ENCODE data around the gene SLC25A21.
A peak's percentile ranks its signal among the peaks of the same experiment; 100 is the strongest.

The SLC25A21 gene

DNA sequence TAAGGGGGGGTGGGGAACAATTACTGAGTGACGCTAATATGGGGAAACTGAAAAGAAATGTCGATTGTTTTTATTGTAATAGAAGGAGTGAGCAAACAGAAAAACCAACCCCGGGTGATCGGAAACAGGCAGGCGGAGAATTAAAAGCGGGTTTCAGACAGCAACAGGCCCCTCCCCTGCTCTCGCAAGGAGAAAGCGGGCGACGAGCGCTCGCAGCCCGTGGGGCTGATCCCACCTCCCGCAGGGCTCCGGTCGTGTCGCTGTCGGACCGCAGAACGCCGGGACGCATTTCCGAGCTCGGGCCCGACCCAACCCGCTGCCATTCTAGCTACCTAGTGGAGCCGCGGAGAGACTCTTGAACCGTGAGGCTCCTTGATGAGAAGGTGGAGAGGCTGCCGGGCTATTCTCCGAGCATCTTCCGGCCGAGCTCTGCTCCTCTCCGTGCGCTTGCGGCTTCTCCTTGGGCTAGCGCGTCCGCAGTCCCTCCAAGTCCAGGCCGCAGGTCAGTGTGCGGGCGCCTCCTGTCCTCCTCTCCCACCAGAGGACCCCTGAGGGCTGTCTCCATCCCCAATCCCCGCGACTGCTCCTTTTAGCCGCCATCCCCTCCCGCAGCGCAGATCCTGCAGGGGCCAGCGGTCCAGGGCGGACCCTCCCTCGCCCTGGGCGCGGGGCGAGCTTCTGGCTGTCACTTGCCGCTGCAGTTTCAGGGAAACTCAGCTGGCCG is 514.8 kb downstream of the SLC25A21 start:
- DNase-seq, result no peak

DNA sequence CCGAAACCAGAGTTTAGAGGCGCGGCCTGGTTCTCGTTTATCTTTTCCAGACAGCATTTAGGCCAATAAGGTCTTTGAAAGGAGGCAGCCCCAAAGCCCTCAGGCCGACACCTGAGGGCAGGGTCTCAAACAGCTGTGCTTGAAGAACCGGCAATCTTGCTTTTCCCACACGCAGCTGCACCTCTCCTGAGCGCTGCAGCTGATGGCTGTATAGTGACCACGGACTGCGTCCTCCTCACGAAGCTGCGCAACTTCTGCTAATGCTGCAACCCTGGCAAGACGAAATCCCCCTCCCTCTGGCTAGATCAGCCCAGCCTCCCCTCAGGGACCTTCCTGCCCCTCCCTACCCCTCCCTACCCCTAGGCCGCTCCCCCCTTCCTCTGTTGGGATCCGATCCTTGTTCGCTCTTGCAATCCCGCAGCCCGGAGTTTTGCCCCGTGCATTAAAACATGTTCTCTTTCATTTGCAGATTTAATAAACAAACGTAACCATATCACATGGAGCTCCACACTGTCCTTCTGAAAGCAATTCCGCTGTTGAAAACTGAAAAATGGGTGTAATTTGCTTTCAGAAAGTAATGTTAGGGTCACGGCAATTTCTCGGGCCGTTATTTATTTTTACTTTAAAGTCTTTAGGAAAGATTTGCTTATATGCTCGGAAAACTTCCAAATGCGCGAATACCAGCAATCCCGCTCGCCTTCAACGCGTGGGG is 515.6 kb downstream of the SLC25A21 start:
- no peak for DNase-seq

GRCh38 chr14:36655963-36656686 is 516.3 kb downstream of the SLC25A21 start:
- DNase-seq, result no peak

GRCh38 chr14:36655571-36655962 is 516.8 kb downstream of the SLC25A21 start:
- DNase-seq, result no peak

DNA sequence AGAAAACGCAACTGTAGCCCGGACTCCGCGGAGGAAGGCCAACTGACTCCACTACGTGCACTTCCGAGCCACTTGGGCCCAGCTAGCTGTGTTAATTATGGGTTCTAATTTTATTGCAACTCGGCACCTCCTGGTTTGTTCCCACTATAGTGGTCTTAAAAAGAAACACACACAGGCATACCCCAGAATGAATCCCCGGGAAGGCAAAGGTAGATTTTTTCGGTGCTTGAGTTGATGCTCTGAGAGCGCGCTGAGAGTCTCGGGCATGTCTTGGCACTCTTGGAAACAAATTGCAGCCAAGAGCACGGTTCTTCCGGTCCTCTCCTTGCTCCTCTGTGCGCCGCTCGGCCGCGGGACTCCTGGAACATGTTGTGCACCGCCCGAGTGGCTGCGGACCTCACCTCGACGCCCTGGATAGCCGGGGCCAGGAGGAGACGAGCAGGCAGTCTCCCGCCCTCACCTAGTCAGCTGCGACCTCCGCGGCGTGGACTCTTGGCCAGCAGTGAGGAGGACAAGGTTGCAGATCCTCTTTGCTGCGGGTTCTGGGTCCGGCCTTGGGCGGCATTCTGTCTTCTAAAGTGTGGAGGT is 517.5 kb downstream of the SLC25A21 start:
- no peak for DNase-seq

- DNase-seq, result no peak
These were observed 518.2 kb downstream of the SLC25A21 start for GRCh38 chr14:36653962-36654793.

- DNase-seq, result no peak
These were observed 519.0 kb downstream of the SLC25A21 start for GRCh38 chr14:36653413-36653812.

DNA sequence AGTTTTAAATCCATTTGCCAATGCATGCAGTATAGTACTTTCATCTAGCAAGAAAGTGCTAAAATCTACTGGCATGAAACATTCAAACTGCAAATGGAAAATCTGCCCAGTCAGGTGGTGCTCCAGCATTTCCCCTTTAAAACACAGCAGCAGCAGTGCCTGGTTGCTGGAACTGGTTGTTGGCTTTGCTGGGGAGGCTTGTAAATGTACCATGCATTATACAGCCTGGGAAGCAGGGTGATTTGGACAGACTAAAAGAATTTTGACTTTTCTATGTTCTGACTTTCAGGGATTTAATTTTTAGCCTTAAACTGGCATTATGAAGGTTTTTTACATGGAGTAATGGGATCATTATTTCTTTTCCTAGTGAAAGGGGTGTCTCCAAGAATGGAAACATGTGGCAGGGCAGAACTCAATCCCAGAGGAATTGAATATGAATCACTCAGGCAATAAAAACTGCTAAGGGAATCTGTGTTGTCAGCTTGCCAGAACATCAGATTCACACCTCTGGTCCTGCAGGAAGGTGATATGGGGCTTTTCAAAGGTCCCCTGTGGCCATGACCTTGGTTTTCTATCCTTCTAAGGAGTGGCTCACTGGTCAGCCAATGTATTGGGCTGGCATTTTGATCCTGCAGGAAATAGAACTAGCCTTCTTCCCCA is 519.7 kb downstream of the SLC25A21 start:
- no peak for DNase-seq

DNA sequence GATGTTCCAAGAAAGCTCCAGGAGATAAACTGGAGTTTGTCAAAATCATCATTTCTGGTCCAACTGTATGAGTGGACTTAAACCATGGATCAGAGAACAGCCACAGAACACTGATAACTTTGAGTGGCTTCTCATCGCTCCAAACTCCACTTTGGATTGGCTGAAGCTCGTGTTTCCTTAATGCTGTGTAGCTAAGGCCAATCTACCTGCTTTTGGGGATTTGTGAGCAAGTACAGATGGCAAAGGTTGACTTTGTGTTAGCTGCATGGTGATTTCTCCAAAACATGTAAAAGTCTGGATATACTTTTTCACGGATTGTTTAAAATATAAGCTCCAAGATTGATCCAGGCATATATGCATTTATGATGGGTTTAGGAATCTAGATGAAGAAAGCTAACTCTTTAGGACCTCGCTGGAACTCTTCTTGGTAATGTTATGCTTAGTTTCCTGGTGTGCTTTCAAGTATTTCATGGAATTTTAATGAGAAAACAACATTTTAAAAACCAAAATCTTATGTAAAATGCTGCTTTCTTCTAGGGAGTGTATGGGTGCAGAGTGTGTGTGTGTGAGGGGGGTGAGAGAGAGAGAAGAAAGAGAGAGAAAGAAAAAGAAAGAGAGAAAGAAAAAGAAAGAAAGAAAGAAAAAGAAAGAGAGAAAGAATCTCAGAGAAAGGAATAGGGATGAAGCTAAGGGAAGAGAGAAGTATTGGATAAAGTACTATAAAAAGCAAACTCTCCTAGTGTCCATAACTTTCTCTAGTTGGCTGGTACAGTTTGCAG is 522.3 kb downstream of the SLC25A21 start:
- DNase-seq, result no peak

DNA sequence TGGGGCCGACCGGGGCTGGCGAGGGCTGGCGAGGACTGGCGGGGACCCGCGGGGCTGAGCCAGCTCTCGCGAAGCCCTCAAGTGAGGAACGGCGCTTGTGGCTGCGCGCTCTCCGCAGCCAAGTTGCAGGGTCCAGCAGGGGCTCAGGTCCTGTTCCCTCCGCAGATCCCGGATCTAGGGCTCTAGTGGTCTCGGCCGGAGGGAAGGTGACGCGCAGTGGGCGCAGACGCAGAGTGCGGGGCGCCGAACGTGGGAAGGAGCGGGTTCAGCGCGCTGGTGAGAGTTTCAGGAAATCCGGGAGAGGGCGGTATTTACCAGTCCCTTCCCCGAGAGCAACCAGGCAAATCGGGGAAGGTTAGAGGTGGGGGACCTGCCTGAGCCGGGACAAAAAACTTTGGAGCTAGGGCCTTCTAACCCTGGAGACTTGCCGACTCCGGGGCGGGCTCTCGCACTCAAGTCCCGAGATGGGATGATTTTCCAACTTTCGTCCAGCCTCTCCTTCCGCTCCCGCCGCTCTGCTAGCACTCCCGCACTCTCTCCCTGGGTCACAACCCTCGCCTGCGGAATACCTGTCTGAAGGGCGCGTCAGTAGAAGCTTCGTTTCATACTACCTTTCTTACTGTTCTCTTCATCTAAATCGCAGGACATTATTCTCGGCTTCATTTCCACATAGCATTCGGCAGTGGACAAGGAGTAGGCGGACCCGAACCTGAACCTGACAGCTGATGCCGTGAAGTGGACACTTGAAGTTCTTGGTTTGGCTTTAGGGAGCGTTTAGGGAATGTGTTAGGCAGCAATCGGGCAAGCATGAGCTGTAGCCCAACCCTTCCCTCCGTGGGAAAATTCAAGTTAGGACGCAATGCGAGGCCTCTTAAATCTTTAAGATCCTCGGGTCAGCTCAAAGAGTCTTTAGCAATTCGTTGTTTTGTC is 524.3 kb downstream of the SLC25A21 start:
- DNase-seq, result peak; percentile 73

GRCh38 chr14:36647417-36647823 is 525.0 kb downstream of the SLC25A21 start:
- DNase-seq, result no peak

DNA sequence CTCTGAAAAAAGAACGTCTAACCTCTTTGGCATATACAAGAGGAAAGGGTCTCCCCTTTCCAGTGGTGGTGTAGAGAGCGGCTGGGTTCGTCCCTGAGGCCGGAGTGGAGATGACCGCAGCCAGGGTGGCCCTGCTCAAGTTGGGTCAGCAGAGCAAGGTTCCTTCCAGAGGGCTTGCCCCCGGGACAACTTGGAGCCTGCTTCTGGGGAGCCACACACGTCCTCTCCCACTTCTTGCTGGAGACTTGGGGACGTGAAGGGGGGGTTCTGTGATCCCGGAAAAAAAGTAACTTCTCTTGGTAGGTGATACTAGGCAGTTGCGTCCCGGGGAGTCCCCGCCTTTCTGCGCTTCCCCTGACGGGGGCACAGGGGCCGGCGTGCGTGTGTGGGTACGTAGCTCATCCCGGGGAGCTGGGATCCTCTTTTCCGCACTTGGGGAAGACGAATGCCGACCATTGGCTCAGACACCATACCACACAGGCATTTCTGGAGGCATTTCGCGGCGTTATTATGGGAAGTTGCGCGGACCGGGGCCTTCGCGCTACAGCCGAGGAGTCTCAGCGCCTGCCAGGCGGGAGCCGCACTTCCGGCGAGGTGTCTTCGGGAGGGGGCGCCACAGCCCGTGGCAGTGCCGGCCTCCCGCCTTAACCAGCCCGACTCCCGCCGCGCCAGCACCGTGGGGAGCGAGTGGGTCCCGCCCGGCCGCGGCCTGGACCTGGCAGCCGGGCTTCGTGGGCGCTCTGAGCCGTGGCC is 525.6 kb downstream of the SLC25A21 start:
- no peak for DNase-seq

DNA sequence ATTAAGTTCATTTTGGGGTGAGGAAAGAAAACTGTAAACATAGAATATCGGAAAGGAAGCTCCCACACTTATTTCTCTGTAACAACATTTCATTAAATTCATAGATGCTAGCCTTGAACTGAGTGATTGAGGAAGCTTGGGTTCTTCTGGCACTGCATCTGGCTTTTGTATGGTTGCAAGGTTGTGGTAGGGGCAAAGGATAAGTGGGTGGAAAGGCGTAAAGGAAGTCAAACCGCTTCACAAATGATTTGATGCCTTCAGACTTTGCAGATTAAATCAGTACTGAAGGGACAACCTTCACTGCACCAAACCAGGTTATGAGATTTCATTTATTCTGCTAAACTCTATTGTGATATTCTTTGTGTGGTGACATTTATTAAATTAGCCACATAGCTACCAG is 538.8 kb downstream of the SLC25A21 start:
- DNase-seq, result no peak
